ENCODE results near the gene DOCK8. TPM values are rescaled to one million over a fixed set of nuclear protein-coding genes. Genes with fewer than 3 reads are reported as not detected.

The DOCK8 gene
- total and polyA plus RNA-seq, 2 of the 13 experiments (the other 11 are each of a cell fraction or from before 2014, with no cell fraction given) = 0.28 to 0.38 TPM

DNA sequence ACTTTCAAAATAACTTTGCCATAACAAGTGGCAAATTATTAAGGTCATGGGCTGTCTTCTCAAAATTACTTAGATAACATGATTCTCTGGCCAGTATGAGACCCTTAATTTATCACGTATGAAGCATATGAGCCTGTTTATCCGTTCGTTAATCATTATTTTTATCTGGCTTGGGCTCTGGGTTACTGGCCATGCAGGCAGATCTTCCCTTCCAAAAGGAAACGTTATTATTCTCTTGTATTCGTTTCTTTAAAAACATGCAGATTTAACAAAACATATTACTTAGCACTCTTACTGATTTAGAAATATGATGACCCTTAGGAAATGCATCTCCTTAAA is 148.6 kb downstream of the DOCK8 start:
- POLR2A ChIA-PET = no interaction called here
- CTCF ChIA-PET (ENCODE audit: low intra/inter-chr PET ratio, low total read pairs) = no interaction called here
- WGBS (ENCODE audit: low lambda C conversion rate) = 32% methylated on average over 5 of the region's 5 CpGs
- TF ChIP-seq ERF (CRISPR knock-in tag; IDR thresholded peaks at IDR 0.05) = no peak
- TF ChIP-seq, protein P1, sequence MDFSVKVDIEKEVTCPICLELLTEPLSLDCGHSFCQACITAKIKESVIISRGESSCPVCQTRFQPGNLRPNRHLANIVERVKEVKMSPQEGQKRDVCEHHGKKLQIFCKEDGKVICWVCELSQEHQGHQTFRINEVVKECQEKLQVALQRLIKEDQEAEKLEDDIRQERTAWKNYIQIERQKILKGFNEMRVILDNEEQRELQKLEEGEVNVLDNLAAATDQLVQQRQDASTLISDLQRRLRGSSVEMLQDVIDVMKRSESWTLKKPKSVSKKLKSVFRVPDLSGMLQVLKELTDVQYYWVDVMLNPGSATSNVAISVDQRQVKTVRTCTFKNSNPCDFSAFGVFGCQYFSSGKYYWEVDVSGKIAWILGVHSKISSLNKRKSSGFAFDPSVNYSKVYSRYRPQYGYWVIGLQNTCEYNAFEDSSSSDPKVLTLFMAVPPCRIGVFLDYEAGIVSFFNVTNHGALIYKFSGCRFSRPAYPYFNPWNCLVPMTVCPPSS (IDR thresholded peaks at IDR 0.05) = no peak
- TF ChIP-seq ZNF383 (CRISPR knock-in tag; IDR thresholded peaks at IDR 0.05; ENCODE audit: borderline replicate concordance) = no peak
- TF ChIP-seq, protein P2, sequence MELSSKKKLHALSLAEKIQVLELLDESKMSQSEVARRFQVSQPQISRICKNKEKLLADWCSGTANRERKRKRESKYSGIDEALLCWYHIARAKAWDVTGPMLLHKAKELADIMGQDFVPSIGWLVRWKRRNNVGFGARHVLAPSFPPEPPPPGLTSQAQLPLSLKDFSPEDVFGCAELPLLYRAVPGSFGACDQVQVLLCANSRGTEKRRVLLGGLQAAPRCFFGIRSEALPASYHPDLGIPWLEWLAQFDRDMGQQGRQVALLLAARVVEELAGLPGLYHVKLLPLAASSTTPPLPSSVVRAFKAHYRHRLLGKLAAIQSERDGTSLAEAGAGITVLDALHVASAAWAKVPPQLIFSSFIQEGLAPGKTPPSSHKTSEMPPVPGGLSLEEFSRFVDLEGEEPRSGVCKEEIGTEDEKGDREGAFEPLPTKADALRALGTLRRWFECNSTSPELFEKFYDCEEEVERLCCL (CRISPR knock-in tag; IDR thresholded peaks at IDR 0.05; ENCODE audit: borderline replicate concordance) = no peak
- TF ChIP-seq ZNF749 (CRISPR knock-in tag; IDR thresholded peaks at IDR 0.05; ENCODE audit: borderline replicate concordance) = no peak
- TF ChIP-seq, protein P3, sequence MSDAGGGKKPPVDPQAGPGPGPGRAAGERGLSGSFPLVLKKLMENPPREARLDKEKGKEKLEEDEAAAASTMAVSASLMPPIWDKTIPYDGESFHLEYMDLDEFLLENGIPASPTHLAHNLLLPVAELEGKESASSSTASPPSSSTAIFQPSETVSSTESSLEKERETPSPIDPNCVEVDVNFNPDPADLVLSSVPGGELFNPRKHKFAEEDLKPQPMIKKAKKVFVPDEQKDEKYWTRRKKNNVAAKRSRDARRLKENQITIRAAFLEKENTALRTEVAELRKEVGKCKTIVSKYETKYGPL (CRISPR knock-in tag; IDR thresholded peaks at IDR 0.05) = no peak
- TF ChIP-seq, protein P4, sequence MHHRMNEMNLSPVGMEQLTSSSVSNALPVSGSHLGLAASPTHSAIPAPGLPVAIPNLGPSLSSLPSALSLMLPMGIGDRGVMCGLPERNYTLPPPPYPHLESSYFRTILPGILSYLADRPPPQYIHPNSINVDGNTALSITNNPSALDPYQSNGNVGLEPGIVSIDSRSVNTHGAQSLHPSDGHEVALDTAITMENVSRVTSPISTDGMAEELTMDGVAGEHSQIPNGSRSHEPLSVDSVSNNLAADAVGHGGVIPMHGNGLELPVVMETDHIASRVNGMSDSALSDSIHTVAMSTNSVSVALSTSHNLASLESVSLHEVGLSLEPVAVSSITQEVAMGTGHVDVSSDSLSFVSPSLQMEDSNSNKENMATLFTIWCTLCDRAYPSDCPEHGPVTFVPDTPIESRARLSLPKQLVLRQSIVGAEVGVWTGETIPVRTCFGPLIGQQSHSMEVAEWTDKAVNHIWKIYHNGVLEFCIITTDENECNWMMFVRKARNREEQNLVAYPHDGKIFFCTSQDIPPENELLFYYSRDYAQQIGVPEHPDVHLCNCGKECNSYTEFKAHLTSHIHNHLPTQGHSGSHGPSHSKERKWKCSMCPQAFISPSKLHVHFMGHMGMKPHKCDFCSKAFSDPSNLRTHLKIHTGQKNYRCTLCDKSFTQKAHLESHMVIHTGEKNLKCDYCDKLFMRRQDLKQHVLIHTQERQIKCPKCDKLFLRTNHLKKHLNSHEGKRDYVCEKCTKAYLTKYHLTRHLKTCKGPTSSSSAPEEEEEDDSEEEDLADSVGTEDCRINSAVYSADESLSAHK (CRISPR knock-in tag; IDR thresholded peaks at IDR 0.05; ENCODE audit: borderline replicate concordance) = no peak
- no peak for TF ChIP-seq ARNTL (CRISPR knock-in tag; IDR thresholded peaks at IDR 0.05)
- TF ChIP-seq, protein P5, sequence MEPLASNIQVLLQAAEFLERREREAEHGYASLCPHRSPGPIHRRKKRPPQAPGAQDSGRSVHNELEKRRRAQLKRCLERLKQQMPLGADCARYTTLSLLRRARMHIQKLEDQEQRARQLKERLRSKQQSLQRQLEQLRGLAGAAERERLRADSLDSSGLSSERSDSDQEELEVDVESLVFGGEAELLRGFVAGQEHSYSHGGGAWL (CRISPR knock-in tag; IDR thresholded peaks at IDR 0.05) = no peak
- TF ChIP-seq, protein P6, sequence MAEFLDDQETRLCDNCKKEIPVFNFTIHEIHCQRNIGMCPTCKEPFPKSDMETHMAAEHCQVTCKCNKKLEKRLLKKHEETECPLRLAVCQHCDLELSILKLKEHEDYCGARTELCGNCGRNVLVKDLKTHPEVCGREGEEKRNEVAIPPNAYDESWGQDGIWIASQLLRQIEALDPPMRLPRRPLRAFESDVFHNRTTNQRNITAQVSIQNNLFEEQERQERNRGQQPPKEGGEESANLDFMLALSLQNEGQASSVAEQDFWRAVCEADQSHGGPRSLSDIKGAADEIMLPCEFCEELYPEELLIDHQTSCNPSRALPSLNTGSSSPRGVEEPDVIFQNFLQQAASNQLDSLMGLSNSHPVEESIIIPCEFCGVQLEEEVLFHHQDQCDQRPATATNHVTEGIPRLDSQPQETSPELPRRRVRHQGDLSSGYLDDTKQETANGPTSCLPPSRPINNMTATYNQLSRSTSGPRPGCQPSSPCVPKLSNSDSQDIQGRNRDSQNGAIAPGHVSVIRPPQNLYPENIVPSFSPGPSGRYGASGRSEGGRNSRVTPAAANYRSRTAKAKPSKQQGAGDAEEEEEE (CRISPR knock-in tag; IDR thresholded peaks at IDR 0.05; ENCODE audit: borderline replicate concordance) = no peak
- no peak for TF ChIP-seq SAFB2 (CRISPR knock-in tag; IDR thresholded peaks at IDR 0.05; ENCODE audit: borderline replicate concordance, low read depth)
- TF ChIP-seq, protein P7, sequence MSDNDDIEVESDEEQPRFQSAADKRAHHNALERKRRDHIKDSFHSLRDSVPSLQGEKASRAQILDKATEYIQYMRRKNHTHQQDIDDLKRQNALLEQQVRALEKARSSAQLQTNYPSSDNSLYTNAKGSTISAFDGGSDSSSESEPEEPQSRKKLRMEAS (IDR thresholded peaks at IDR 0.05) = no peak
- TF ChIP-seq KDM5A (IDR thresholded peaks at IDR 0.05; ENCODE audit: borderline replicate concordance, low read length) = no peak

More for the DNA sequence above, 148.6 kb downstream of the DOCK8 start:
- no peaks in the 10 kb centered on the region for H3K9me3 ChIP-seq (ENCODE audit: low read length)
- DNase-seq (ENCODE audit: low spot score) (no peak), ATAC-seq (no peak), FAIRE-seq (no peak)
- H3K36me3 ChIP-seq (replicated peaks in 1 of 2; ENCODE audit: control insufficient read depth in 1 of 2, insufficient read depth in 2 of 2, low read length in 2 of 2) = no peaks in the 10 kb centered on the region
- no peaks in the 10 kb centered on the region for H3K4me1 ChIP-seq (ENCODE audit: insufficient read depth, low read length)
- H4K20me1 ChIP-seq (ENCODE audit: insufficient read depth, low read length) = no peaks in the 10 kb centered on the region
- no TSS peak for BruUV-seq (replicated peaks)
- no peak overlapping the region for H3K27ac ChIP-seq (ENCODE audit: extremely low read length, insufficient read depth, low read length)
- H3K79me2 ChIP-seq (ENCODE audit: insufficient read depth, low read length) = no peaks in the 10 kb centered on the region
- no peaks in the 10 kb centered on the region for H3K27me3 ChIP-seq (ENCODE audit: control insufficient read depth in 1 of 2, insufficient read depth in 2 of 2, low read length in 2 of 2)
- no peak overlapping the region for H3K4me2 ChIP-seq (ENCODE audit: low read depth, low read length)
- H3K9ac ChIP-seq (ENCODE audit: insufficient read depth, low read depth, low read length) = no peak overlapping the region
- intact Hi-C loops (cut with micrococcal nuclease; ENCODE audit: unreplicated experiment) = no loop called here
- in situ Hi-C loops (cut with HindIII; ENCODE audit: extremely low pct_ligation_motif_present, low pct_unique_long_range_greater_than_20kb) = no loop called here
- no peak overlapping the region for H2AFZ ChIP-seq (ENCODE audit: low read length)
- no peak overlapping the region for H3K4me3 ChIP-seq (replicated peaks in 1 of 3; ENCODE audit: insufficient read depth in 1 of 3, low read depth in 2 of 3, low read length in 3 of 3)
